D721Med (cell line): ENCODE data around the gene KIAA0319L.

Source experiments
- DNase-seq: peaks from one replicate; pipeline ENCODE4 v3.0.0; 2011; ENCODE audit warnings: low spot score; ENCODE audit not compliant: insufficient read length
- FAIRE-seq: peaks from 2 replicates; lab custom pipeline; 2011; peaks lifted over from hg19 to GRCh38; lab: Jason Lieb, UNC
- CTCF ChIP-seq: IDR thresholded peaks from 2 replicates; pipeline ENCODE4 v1.5.1; 2012; ENCODE audit warnings: mild to moderate bottlenecking, control low read depth; ENCODE audit not compliant: insufficient read depth; ENCODE audit errors: missing control alignments

The KIAA0319L gene

GRCh38 chr1:35557118-35557610, at the start of gene KIAA0319L:
Gene KIAA0319L, minus strand, starts transcription at chr1:35557403. Its CDS starts 2,912 bp downstream, at chr1:35554491.
- TF ChIP-seq CTCF: no peak
- FAIRE-seq (no peak), DNase-seq (peak; percentile 76)

- no peak for DNase-seq
- no peak for FAIRE-seq
- TF ChIP-seq CTCF: no peak
Measured at GRCh38 chr1:35605867-35606182, 48.6 kb upstream of the KIAA0319L start.

GRCh38 chr1:35605071-35605866, 48.1 kb upstream of the KIAA0319L start:
- TF ChIP-seq CTCF: no peak
- DNase-seq: no peak
- no peak for FAIRE-seq

GRCh38 chr1:35603941-35604340, 46.7 kb upstream of the KIAA0319L start:
- TF ChIP-seq CTCF: no peak
- DNase-seq: no peak
- no peak for FAIRE-seq

- DNase-seq: no peak
- no peak for FAIRE-seq
- TF ChIP-seq CTCF: no peak
Measured at GRCh38 chr1:35603468-35603867, 46.3 kb upstream of the KIAA0319L start.

- FAIRE-seq: no peak
- TF ChIP-seq CTCF: no peak
- DNase-seq: no peak
Measured at GRCh38 chr1:35600593-35600992, 43.4 kb upstream of the KIAA0319L start.

- FAIRE-seq (no peak), DNase-seq (no peak)
- TF ChIP-seq CTCF: no peak
Measured at GRCh38 chr1:35599411-35599810, 42.2 kb upstream of the KIAA0319L start.
